SK-N-SH treated with all-trans-retinoic acid at 6 μM for 48 hours (cell line): Measurements from ENCODE around the gene KLK6.

Experiments
- ARNTL ChIP-seq: fragments of 450-650 bp; formaldehyde crosslinking; IDR thresholded peaks from 2 replicates; pipeline ENCODE4 v1.5.0; 2020; ENCODE audit warnings: low read depth, mild to moderate bottlenecking, moderate library complexity, borderline replicate concordance
- CREB5 ChIP-seq: fragments of 250-450 bp; sonication (Bioruptor Pico); IDR thresholded peaks from 2 replicates; pipeline ENCODE4 v1.5.1; 2020; ENCODE audit warnings: low read depth, mild to moderate bottlenecking, moderate library complexity
- ESRRG ChIP-seq: fragments of 250-450 bp; sonication (Bioruptor Pico); IDR thresholded peaks from 2 replicates; pipeline ENCODE4 v1.6.1; 2021; ENCODE audit warnings: mild to moderate bottlenecking
- GLIS3 ChIP-seq: fragments of 250-450 bp; sonication (Bioruptor Pico); IDR thresholded peaks from 2 replicates; pipeline ENCODE4 v1.5.0; 2020; ENCODE audit warnings: mild to moderate bottlenecking, moderate library complexity
- ISL1 ChIP-seq: fragments of 250-450 bp; sonication (Bioruptor Pico); IDR thresholded peaks from 2 replicates; pipeline ENCODE4 v2.1.2; 2022; ENCODE audit warnings: mild to moderate bottlenecking, moderate library complexity
- PATZ1 ChIP-seq: fragments of 250-450 bp; sonication (Bioruptor Pico); IDR thresholded peaks from 2 replicates; pipeline ENCODE4 v1.8.0; 2020; ENCODE audit warnings: mild to moderate bottlenecking, moderate library complexity, borderline replicate concordance
- POU6F1 ChIP-seq: fragments of 250-450 bp; sonication (Bioruptor Pico); IDR thresholded peaks from 2 replicates; pipeline ENCODE4 v1.8.0; 2021; ENCODE audit warnings: low read depth, mild to moderate bottlenecking, moderate library complexity, borderline replicate concordance
- SNAI2 ChIP-seq: fragments of 250-450 bp; sonication (Bioruptor Pico); IDR thresholded peaks from 2 replicates; pipeline ENCODE4 v1.5.0; 2020; ENCODE audit warnings: mild to moderate bottlenecking, moderate library complexity
- TOX ChIP-seq: fragments of 250-450 bp; sonication (Bioruptor Pico); IDR thresholded peaks from 2 replicates; pipeline ENCODE4 v1.8.0; 2021; ENCODE audit warnings: mild to moderate bottlenecking, moderate library complexity, borderline replicate concordance
- TSHZ2 ChIP-seq: fragments of 250-450 bp; sonication (Bioruptor Pico); IDR thresholded peaks from 2 replicates; pipeline ENCODE4 v1.5.0; 2020; ENCODE audit warnings: mild to moderate bottlenecking, moderate library complexity
- ZC3H10 ChIP-seq: fragments of 250-450 bp; sonication (Bioruptor Pico); IDR thresholded peaks from 2 replicates; pipeline ENCODE4 v1.5.1; 2021; ENCODE audit warnings: mild to moderate bottlenecking, moderate library complexity
- ZFP30 ChIP-seq: fragments of 450-650 bp; formaldehyde crosslinking; IDR thresholded peaks from 2 replicates; pipeline ENCODE4 v1.5.0; 2022; ENCODE audit warnings: mild to moderate bottlenecking, moderate library complexity
- ZNF565 ChIP-seq: fragments of 450-650 bp; formaldehyde crosslinking; conservative IDR thresholded peaks from 2 replicates; pipeline ENCODE4 v1.5.0; 2020; ENCODE audit warnings: low read depth, mild to moderate bottlenecking, moderate library complexity
- ZNF70 ChIP-seq: fragments of 450-650 bp; formaldehyde crosslinking; IDR thresholded peaks from 2 replicates; pipeline ENCODE4 v1.5.0; 2020; ENCODE audit warnings: mild to moderate bottlenecking, moderate library complexity

GRCh38 chr19:51002089-51002532, 32.7 kb upstream of the KLK6 start:
- TF ChIP-seq ISL1 (no peak), ZNF565 (CRISPR knock-in tag) (no peak), ZFP30 (CRISPR knock-in tag) (no peak), TSHZ2 (CRISPR knock-in tag) (no peak), ZNF70 (no peak), ZC3H10 (CRISPR knock-in tag) (no peak), POU6F1 (CRISPR knock-in tag) (no peak), PATZ1 (CRISPR knock-in tag) (no peak), GLIS3 (CRISPR knock-in tag) (no peak), ESRRG (no peak), ARNTL (CRISPR knock-in tag) (no peak), TOX (CRISPR knock-in tag) (no peak), CREB5 (CRISPR knock-in tag) (no peak), SNAI2 (CRISPR knock-in tag) (no peak)
